Measurements from ENCODE around the gene KATNAL2. TPM values are rescaled to one million over a fixed set of nuclear protein-coding genes. Genes with fewer than 3 reads are reported as not detected.
A peak's percentile ranks its signal among the peaks of the same experiment; 100 is the strongest.

KATNAL2 gene
- total and polyA plus RNA-seq, 4 donors, result 1.6 to 3.2 (median 1.8) TPM

DNA sequence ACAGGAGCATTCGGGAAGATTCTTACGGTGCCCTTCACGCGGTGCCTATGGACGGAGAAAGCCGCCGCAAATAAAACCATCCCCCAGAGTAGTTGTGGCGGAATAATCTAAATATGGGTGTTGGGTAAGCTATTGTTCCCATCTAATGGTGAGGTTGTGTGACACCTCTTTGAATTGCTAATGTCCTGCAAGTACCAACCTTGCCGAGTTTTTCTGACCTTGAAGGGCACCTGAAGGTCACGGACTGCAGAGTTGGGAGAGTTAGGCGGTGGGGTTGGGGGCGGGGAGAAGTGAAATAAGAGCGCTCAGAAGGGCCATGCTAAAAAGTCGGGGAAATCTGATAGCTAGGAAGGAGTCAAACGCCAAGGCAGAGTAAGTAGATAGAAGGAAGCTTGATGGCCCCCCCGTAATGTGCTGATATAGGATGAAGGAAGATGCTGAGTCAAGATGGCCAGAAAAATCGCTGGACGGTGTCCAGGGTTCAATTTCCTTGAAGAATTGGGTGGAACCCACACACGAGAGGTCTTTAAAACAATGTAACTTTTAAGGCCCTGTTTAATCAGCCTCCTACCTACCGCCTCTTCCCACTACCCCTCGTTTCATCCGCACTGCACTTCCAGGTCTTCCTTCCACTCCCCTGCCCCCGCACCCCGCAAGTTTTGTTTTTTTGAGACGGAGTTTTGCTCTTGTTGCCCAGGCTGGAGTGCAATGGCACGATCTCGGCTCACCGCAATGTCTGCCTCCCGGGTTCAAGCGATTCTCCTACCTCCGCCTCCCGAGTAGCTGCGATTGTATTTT lies 600 bp downstream of the KATNAL2 start:
- H3K36me3 ChIP-seq (ENCODE audit: control insufficient read depth in 1 of 2, insufficient read depth in 2 of 2, low read length in 1 of 2), result no peaks in the 10 kb centered on the region
- intact Hi-C loops (cut with DNase I), result no loop called here
- 29 to 30% methylated on average over 33 of the region's 33 CpGs for WGBS, 2 donors
- no peaks in the 10 kb centered on the region for H3K9me3 ChIP-seq (ENCODE audit: control insufficient read depth, low read length)
- peak overlapping the region; percentile 38 to 72 for H3K27ac ChIP-seq (ENCODE audit: low read depth in 1 of 2, low read length in 2 of 2)
- peak overlapping the region; percentile 71 to 84 for H3K4me3 ChIP-seq (ENCODE audit: low read length in 2 of 2)
- no peaks in the 10 kb centered on the region for H3K27me3 ChIP-seq (ENCODE audit: control insufficient read depth in 1 of 2, insufficient read depth in 2 of 2, low read length in 1 of 2)
- ATAC-seq (ENCODE audit: low FRiP score), result peak; percentile 27
- no peaks in the 10 kb centered on the region for H3K4me1 ChIP-seq (ENCODE audit: control insufficient read depth in 1 of 2, insufficient read depth in 2 of 2, low read length in 2 of 2)
- no peak for DNase-seq

DNA sequence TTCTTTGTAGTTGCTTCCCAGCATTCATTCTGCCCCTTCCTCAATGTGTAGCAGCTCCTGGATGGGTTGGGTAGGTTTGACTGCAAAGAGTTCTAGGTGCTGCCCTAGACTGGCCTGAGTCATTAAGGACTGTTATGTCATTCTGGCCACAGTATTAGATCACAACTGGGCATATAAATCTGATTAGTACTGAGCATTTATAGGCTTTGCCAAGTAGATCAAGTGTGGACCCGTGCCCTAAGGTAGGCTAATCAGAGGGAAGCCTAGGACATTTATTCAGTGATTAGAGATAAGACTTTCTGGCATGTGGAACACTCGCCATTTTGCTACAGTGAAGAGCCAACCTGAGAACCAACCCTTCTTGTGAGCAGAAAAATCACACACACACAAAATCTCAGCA lies 2.7 kb downstream of the KATNAL2 start:
- Histone ChIP-seq H3K27me3 (ENCODE audit: control insufficient read depth in 1 of 2, insufficient read depth in 2 of 2, low read length in 1 of 2) (no peaks in the 10 kb centered on the region), H3K27ac (ENCODE audit: low read depth in 1 of 2, low read length in 2 of 2) (no peak overlapping the region), H3K9me3 (ENCODE audit: control insufficient read depth, low read length) (no peaks in the 10 kb centered on the region), H3K36me3 (ENCODE audit: control insufficient read depth in 1 of 2, insufficient read depth in 2 of 2, low read length in 1 of 2) (no peaks in the 10 kb centered on the region), H3K4me3 (ENCODE audit: low read length in 2 of 2) (no peak overlapping the region), H3K4me1 (ENCODE audit: control insufficient read depth in 1 of 2, insufficient read depth in 2 of 2, low read length in 2 of 2) (no peaks in the 10 kb centered on the region)
- no peak for ATAC-seq (ENCODE audit: low FRiP score)
- DNase-seq, result no peak
- intact Hi-C loops (cut with DNase I), result no loop called here
- WGBS, 2 donors, result 69 to 79% methylated on average over 2 of the region's 2 CpGs

DNA sequence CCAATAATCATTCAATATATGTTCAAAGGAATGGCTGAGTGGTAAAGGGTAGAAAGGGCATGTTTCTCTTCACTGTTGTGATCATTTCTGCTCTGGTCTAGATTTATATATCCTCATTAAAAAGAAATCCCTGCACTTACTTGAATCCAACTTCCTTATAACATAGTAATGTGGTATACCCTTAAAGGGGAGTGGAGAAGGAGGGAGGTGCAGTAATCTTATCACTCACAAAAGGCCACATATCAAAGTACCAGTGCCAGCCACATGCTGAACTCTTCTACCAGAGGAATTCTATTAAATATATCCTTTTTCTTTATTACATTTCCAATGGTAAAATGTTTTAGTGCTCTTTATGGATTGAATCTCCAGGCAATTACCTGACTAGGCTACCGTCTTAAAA lies 3.3 kb downstream of the KATNAL2 start:
- Histone ChIP-seq H3K27me3 (ENCODE audit: control insufficient read depth in 1 of 2, insufficient read depth in 2 of 2, low read length in 1 of 2) (no peaks in the 10 kb centered on the region), H3K9me3 (ENCODE audit: control insufficient read depth, low read length) (no peaks in the 10 kb centered on the region), H3K4me1 (ENCODE audit: control insufficient read depth in 1 of 2, insufficient read depth in 2 of 2, low read length in 2 of 2) (no peaks in the 10 kb centered on the region), H3K36me3 (ENCODE audit: control insufficient read depth in 1 of 2, insufficient read depth in 2 of 2, low read length in 1 of 2) (no peaks in the 10 kb centered on the region), H3K27ac (ENCODE audit: low read depth in 1 of 2, low read length in 2 of 2) (no peak overlapping the region), H3K4me3 (ENCODE audit: low read length in 2 of 2) (no peak overlapping the region)
- no peak for DNase-seq
- WGBS, 2 donors, result 94 to 97% methylated on average over 1 of the region's 1 CpG
- intact Hi-C loops (cut with DNase I), result no loop called here
- no peak for ATAC-seq (ENCODE audit: low FRiP score)

DNA sequence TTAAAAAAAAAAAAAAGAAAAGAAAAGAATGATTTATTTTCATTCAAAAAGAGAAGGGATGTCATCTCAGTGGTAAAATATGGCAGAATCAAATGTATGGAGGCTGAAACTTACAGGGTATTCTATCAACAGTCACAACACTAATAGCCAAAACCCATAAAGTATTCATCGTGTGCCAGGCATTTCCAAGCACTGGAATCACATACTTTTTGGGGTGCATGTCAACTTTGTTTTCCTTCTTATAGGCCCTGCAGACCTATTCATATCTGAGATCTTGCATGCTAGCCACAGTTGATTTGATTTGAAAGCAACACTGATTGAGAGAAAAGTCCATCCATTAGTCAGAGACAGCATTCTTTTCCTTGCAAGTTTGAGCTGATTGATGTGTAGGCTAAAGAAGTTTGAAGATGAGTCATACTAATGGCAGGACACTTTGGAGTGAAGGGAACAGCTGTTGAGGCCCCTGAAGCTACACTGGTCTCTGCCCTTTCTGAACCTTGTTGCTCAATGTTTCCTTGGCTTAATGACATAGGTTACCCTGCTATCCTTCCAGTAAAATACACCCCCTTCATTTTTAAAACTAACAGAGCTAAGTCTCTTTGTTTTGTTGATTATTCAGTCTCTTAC lies 22.0 kb downstream of the KATNAL2 start:
- ATAC-seq (ENCODE audit: low FRiP score) (no peak), DNase-seq (no peak)
- Histone ChIP-seq H3K4me1 (ENCODE audit: control insufficient read depth in 1 of 2, insufficient read depth in 2 of 2, low read length in 2 of 2) (peaks cover 0 to 3% of the 10 kb centered on the region in 2 donors), H3K4me3 (ENCODE audit: low read length in 2 of 2) (no peak overlapping the region), H3K36me3 (ENCODE audit: control insufficient read depth in 1 of 2, insufficient read depth in 2 of 2, low read length in 1 of 2) (no peaks in the 10 kb centered on the region), H3K9me3 (ENCODE audit: control insufficient read depth, low read length) (no peaks in the 10 kb centered on the region), H3K27me3 (ENCODE audit: control insufficient read depth in 1 of 2, insufficient read depth in 2 of 2, low read length in 1 of 2) (no peaks in the 10 kb centered on the region), H3K27ac (ENCODE audit: low read depth in 1 of 2, low read length in 2 of 2) (no peak overlapping the region)
- 52 to 74% methylated on average over 1 of the region's 1 CpG for WGBS, 2 donors
- intact Hi-C loops (cut with DNase I), result no loop called here

DNA sequence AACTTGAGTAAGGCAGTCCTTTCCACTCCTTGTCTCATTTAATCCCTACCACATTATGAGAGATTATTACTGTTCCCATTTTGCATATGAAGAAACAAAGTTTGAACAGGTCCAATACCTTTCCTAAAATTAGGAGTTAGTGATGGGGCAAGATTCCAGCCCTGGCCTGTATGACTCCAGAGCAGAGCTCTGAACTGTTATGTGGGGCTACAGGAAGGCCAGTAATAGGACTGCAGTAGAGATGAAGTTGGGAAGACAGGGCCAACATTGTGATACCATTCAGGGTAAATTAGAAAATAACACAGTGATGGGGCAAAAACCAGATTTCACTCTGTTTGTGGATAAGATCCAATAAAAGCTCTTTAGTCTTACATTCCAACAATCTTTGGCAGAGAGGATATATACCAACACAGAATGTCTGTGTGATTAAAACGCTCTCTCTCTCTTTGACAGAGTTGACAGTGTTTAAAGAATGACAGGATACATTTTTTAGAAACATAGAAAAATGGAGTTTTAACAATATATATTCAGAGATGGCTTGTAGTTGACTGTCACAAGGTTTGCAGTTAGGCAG lies 22.7 kb downstream of the KATNAL2 start:
- ATAC-seq (ENCODE audit: low FRiP score) (no peak), DNase-seq (no peak)
- H3K4me1 ChIP-seq (ENCODE audit: control insufficient read depth in 1 of 2, insufficient read depth in 2 of 2, low read length in 2 of 2), result peaks cover 0 to 3% of the 10 kb centered on the region in 2 donors
- intact Hi-C loops (cut with DNase I), result no loop called here
- H3K36me3 ChIP-seq (ENCODE audit: control insufficient read depth in 1 of 2, insufficient read depth in 2 of 2, low read length in 1 of 2), result no peaks in the 10 kb centered on the region
- H3K27ac ChIP-seq (ENCODE audit: low read depth in 1 of 2, low read length in 2 of 2), result no peak overlapping the region
- no peaks in the 10 kb centered on the region for H3K9me3 ChIP-seq (ENCODE audit: control insufficient read depth, low read length)
- 3 to 7% methylated on average over 1 of the region's 1 CpG for WGBS, 2 donors
- no peak overlapping the region for H3K4me3 ChIP-seq (ENCODE audit: low read length in 2 of 2)
- no peaks in the 10 kb centered on the region for H3K27me3 ChIP-seq (ENCODE audit: control insufficient read depth in 1 of 2, insufficient read depth in 2 of 2, low read length in 1 of 2)

DNA sequence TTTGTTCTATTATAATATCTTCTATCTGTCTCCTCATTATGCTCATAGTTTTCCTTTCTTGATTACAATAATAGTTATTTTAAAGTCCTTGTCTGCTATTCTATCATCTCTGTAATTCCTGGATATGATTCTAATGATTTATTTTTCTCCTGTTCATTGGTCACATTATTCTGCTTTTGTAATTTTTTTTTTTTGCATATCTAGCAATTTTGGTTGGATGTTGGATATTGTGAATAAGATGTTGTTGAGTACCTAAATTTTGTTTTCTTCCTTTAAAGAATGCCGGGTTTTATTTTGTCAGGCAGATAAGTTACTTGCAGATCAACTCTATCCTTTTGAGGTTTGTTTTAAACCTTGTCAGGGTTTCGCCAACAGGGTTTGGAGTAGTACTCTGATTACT lies 25.2 kb downstream of the KATNAL2 start:
- WGBS, 2 donors, result 93 to 98% methylated on average over 2 of the region's 2 CpGs
- intact Hi-C loops (cut with DNase I), result no loop called here
- H3K4me1 ChIP-seq (ENCODE audit: control insufficient read depth in 1 of 2, insufficient read depth in 2 of 2, low read length in 2 of 2), result peaks cover 0 to 3% of the 10 kb centered on the region in 2 donors
- H3K9me3 ChIP-seq (ENCODE audit: control insufficient read depth, low read length), result no peaks in the 10 kb centered on the region
- no peak overlapping the region for H3K4me3 ChIP-seq (ENCODE audit: low read length in 2 of 2)
- H3K36me3 ChIP-seq (ENCODE audit: control insufficient read depth in 1 of 2, insufficient read depth in 2 of 2, low read length in 1 of 2), result no peaks in the 10 kb centered on the region
- ATAC-seq (ENCODE audit: low FRiP score) (no peak), DNase-seq (no peak)
- H3K27ac ChIP-seq (ENCODE audit: low read depth in 1 of 2, low read length in 2 of 2), result no peak overlapping the region
- no peaks in the 10 kb centered on the region for H3K27me3 ChIP-seq (ENCODE audit: control insufficient read depth in 1 of 2, insufficient read depth in 2 of 2, low read length in 1 of 2)

DNA sequence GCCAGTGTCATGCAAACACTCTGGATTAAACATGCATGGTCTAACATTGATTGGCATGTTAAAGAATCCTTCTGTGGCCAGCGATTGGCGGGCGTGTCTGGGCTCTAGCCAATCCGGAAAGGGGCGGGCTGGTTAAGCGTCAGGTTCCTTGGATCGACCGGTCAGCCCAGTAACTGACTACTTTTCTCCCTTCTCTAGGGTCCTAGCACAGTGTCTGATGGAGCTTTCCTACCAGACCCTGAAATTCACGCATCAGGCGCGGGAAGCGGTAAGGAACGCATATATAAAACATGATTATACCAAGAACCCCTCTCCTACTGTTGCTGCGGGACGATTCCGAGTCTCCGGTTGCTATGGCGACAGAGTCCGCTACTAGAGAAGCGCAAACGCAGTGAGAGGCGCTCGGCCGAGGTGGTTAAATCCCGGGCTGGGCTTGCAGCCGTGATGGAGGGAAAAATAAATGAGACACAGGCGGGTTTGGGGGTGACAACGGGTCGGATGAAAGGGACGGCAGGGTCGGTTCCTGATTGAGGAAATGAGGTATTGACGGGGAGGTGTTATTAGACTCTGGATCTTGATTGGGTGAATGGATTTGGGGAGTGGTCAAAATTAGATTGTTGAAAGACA lies 29.4 kb downstream of the KATNAL2 start:
- H3K4me3 ChIP-seq (ENCODE audit: low read length in 2 of 2), result peak overlapping the region; percentile 55 to 95
- intact Hi-C loops (cut with DNase I), result no loop called here
- ATAC-seq (ENCODE audit: low FRiP score), result peak; percentile 81
- no peaks in the 10 kb centered on the region for H3K36me3 ChIP-seq (ENCODE audit: control insufficient read depth in 1 of 2, insufficient read depth in 2 of 2, low read length in 1 of 2)
- H3K27me3 ChIP-seq (ENCODE audit: control insufficient read depth in 1 of 2, insufficient read depth in 2 of 2, low read length in 1 of 2), result no peaks in the 10 kb centered on the region
- no peaks in the 10 kb centered on the region for H3K9me3 ChIP-seq (ENCODE audit: control insufficient read depth, low read length)
- DNase-seq, result peak; percentile 85 to 92
- no peak overlapping the region for H3K27ac ChIP-seq (ENCODE audit: low read depth in 1 of 2, low read length in 2 of 2)
- WGBS, 2 donors, result 0% methylated on average over 32 of the region's 32 CpGs
- no peaks in the 10 kb centered on the region for H3K4me1 ChIP-seq (ENCODE audit: control insufficient read depth in 1 of 2, insufficient read depth in 2 of 2, low read length in 2 of 2)

DNA sequence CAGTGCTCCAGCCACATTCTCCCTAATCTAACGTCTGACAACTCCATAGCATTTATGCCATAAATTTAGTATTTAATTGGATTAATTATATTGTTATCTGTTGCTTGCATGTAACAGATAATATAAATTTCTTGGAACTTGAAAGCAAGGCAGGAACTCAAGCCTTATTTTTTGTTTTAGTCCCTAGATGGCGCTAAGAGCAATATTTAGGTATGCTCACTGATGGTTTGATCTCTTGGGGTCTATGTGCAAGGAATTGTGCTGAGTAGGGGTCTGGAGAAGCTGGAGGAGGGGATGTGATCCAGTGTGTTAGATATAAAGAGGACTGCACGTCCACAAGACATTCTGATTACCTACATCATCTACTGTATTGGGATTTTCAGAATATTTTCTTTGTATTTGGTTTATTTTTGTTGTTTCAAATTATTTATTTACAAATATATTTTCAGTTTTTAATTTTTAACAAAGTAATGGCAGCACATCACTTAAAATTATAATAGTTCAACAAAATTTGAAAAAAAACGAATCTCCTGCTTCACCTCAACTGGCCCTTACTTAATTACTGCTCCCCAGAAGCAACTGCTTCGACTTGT lies 32.8 kb downstream of the KATNAL2 start:
- no peak for ATAC-seq (ENCODE audit: low FRiP score)

More for the DNA sequence above, 32.8 kb downstream of the KATNAL2 start:
- DNase-seq, result no peak
- Histone ChIP-seq H3K27ac (ENCODE audit: low read depth in 1 of 2, low read length in 2 of 2) (no peak overlapping the region), H3K9me3 (ENCODE audit: control insufficient read depth, low read length) (no peaks in the 10 kb centered on the region), H3K4me3 (ENCODE audit: low read length in 2 of 2) (no peak overlapping the region), H3K27me3 (ENCODE audit: control insufficient read depth in 1 of 2, insufficient read depth in 2 of 2, low read length in 1 of 2) (no peaks in the 10 kb centered on the region), H3K4me1 (ENCODE audit: control insufficient read depth in 1 of 2, insufficient read depth in 2 of 2, low read length in 2 of 2) (no peaks in the 10 kb centered on the region), H3K36me3 (ENCODE audit: control insufficient read depth in 1 of 2, insufficient read depth in 2 of 2, low read length in 1 of 2) (no peaks in the 10 kb centered on the region)
- intact Hi-C loops (cut with DNase I), result no loop called here
- 58% methylated on average over 5 of the region's 5 CpGs for WGBS, 2 donors
